AG04450 (cell line): Measurements from ENCODE around the gene C1QL4. TPM values are rescaled to one million over a fixed set of nuclear protein-coding genes. Genes with fewer than 3 reads are reported as not detected.
A peak's percentile ranks its signal among the peaks of the same experiment; 100 is the strongest.
"Not testable (repeated sequence)": the region's sequence is repeated elsewhere in the genome, so short reads cannot be mapped to it uniquely, and the experiment has no call there.

Source experiments
- CTCF ChIA-PET: fragments of 300-600, 350-600 bp; formaldehyde crosslinking; extraction: SDS; loops from one replicate; lab custom pipeline; 2022; ENCODE audit warnings: antibody characterized with exemption, inconsistent platforms; lab: Charles Lee
- POLR2A ChIA-PET: fragments of 350-600 bp; formaldehyde crosslinking; extraction: SDS; loops from one replicate; lab custom pipeline; 2021; ENCODE audit warnings: antibody characterized with exemption, inconsistent platforms; lab: Yijun Ruan, JAX
- DNase-seq: peaks from one replicate; pipeline ENCODE4 v3.0.0-alpha.2; 2011; ENCODE audit warnings: low read depth, low spot score
- H3K27ac ChIP-seq: one replicate; pipeline ENCODE4 v1.5.1; 2012; ENCODE audit warnings: low read depth, low read length, control low read depth
- H3K27me3 ChIP-seq: one replicate; pipeline ENCODE4 v1.6.0; 2012; ENCODE audit warnings: low read length; ENCODE audit not compliant: control insufficient read depth, insufficient read depth
- H3K4me3 ChIP-seq: 2 replicates; pipeline ENCODE4 v1.5.1; 2011; ENCODE audit warnings: mild to moderate bottlenecking, low read depth, low read length, control low read depth
- H3K9me3 ChIP-seq: 2 replicates; pipeline ENCODE4 v1.5.1; 2012; ENCODE audit warnings: low read length; ENCODE audit not compliant: control insufficient read depth, insufficient read depth
- CTCF ChIP-seq: IDR thresholded peaks from 2 replicates; pipeline ENCODE4 v1.5.1; 2011; ENCODE audit warnings: low read depth, low read length, control low read depth, inconsistent platforms
- polyA plus RNA-seq: library from polyadenylated mRNA; depleted of rRNA; stranded (reverse); fragments of >200 nt; gene quantifications from 2 replicates; pipeline ENCODE4 v1.2.3, GENCODE V29; 2011; rRNA removed

Gene C1QL4
- polyA plus RNA-seq, 1 experiment, result not detected

- CTCF ChIA-PET, result interaction anchor here (0.6 to 3.1 kb wide), 4 partner anchors 48 to 313 kb away, joined by 3 to 13 read pairs (median 4); no protein-coding TSS in a partner anchor
- no peak for DNase-seq
- Histone ChIP-seq H3K27me3 (peaks cover 14% of the 10 kb centered on the region), H3K4me3 (no peak overlapping the region), H3K9me3 (no peaks in the 10 kb centered on the region), H3K27ac (no peak overlapping the region)
- peak; percentile 17; the same call in 1 of the 2 replicates for TF ChIP-seq CTCF
- POLR2A ChIA-PET, result no interaction called here
Observed at GRCh38 chr12:49283541-49284429, 53.2 kb downstream of the C1QL4 start.

GRCh38 chr12:49282740-49283375 is 54.1 kb downstream of the C1QL4 start:
- H3K27ac ChIP-seq, H3K4me3 ChIP-seq, DNase-seq, H3K9me3 ChIP-seq: not testable (repeated sequence)
- H3K27me3 ChIP-seq, result peaks cover 10% of the 10 kb centered on the region
- CTCF ChIA-PET, result interaction anchor here (1.3 kb wide), 1 partner anchor 65 kb away, joined by 4 read pairs; no protein-coding TSS in a partner anchor
- POLR2A ChIA-PET, result interaction anchor here (0.6 to 0.7 kb wide), 3 partner anchors 17 to 749 kb away, joined by 3 to 6 read pairs (median 3); partner anchors contain the start of gene TUBA1C

Other genes starting within 250 kb of the C1QL4 start
- gene DHH, start 242.4 kb downstream of the C1QL4 start, polyA plus RNA-seq, result not detected in 2 replicates
- gene LMBR1L, start 226.3 kb downstream of the C1QL4 start, polyA plus RNA-seq, result 34.1 and 37.3 TPM in 2 replicates
- gene TUBA1B, start 205.8 kb downstream of the C1QL4 start, polyA plus RNA-seq, result 2,720 and 2,965 TPM in 2 replicates
- 1,918 and 2,457 TPM in 2 replicates for gene TUBA1A, start 148.1 kb downstream of the C1QL4 start, polyA plus RNA-seq
- 947 and 1,207 TPM in 2 replicates for gene TUBA1C, start 72.1 kb downstream of the C1QL4 start, polyA plus RNA-seq
- gene PRPH, start 42.0 kb downstream of the C1QL4 start, polyA plus RNA-seq, result not detected in 2 replicates
- gene TROAP, start 13.9 kb downstream of the C1QL4 start, polyA plus RNA-seq, result 7.6 and 10.3 TPM in 2 replicates
- gene DNAJC22, start 9.7 kb upstream of the C1QL4 start, polyA plus RNA-seq, result 11.3 and 12.2 TPM in 2 replicates
- 78.2 and 100 TPM in 2 replicates for gene SPATS2, start 30.3 kb upstream of the C1QL4 start, polyA plus RNA-seq
- gene KCNH3, start 201.8 kb upstream of the C1QL4 start, polyA plus RNA-seq, result 0.01 and 0.11 TPM in 2 replicates
- gene MCRS1, start 231.0 kb upstream of the C1QL4 start, polyA plus RNA-seq, result 47.0 and 54.2 TPM in 2 replicates